HL-60 (cell line): ENCODE data around the gene PRR33.

ENCODE experiments used
- CTCF ChIP-seq: IDR thresholded peaks from one replicate; pipeline ENCODE4 v1.5.1; 2011; ENCODE audit warnings: low read length, control low read depth, inconsistent platforms; ENCODE audit not compliant: insufficient read depth
- GABPA ChIP-seq: IDR thresholded peaks from 2 replicates; pipeline ENCODE4 v1.6.1; 2012; ENCODE audit warnings: low read depth
- POLR2AphosphoS5 ChIP-seq: IDR thresholded peaks from 2 replicates; pipeline ENCODE4 v1.6.1; 2012; ENCODE audit warnings: low read depth
- SPI1 ChIP-seq: IDR thresholded peaks from 2 replicates; pipeline ENCODE4 v1.6.1; 2012; ENCODE audit warnings: low read depth, mild to moderate bottlenecking, borderline replicate concordance

GRCh38 chr11:1893581-1894359, 2.1 kb upstream of the PRR33 start:
- no peak for TF ChIP-seq SPI1
- TF ChIP-seq CTCF: no peak
- no peak for TF ChIP-seq GABPA
- TF ChIP-seq POLR2AphosphoS5: no peak
